ENCODE results near the gene CALCB.

- TF ChIP-seq, protein P1, sequence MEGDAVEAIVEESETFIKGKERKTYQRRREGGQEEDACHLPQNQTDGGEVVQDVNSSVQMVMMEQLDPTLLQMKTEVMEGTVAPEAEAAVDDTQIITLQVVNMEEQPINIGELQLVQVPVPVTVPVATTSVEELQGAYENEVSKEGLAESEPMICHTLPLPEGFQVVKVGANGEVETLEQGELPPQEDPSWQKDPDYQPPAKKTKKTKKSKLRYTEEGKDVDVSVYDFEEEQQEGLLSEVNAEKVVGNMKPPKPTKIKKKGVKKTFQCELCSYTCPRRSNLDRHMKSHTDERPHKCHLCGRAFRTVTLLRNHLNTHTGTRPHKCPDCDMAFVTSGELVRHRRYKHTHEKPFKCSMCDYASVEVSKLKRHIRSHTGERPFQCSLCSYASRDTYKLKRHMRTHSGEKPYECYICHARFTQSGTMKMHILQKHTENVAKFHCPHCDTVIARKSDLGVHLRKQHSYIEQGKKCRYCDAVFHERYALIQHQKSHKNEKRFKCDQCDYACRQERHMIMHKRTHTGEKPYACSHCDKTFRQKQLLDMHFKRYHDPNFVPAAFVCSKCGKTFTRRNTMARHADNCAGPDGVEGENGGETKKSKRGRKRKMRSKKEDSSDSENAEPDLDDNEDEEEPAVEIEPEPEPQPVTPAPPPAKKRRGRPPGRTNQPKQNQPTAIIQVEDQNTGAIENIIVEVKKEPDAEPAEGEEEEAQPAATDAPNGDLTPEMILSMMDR (IDR thresholded peaks at IDR 0.05) = no peak
- TF ChIP-seq POLR2A (IDR thresholded peaks at IDR 0.05) (no peak), POLR2AphosphoS5 (IDR thresholded peaks at IDR 0.05) (no peak), EP300 (IDR thresholded peaks at IDR 0.05) (no peak)
Measured at GRCh38 chr11:15072551-15073143, 746 bp upstream of the CALCB start.

Measured in gastroesophageal sphincter (tissue), 3 donors.